Osteoblast (primary cell): ENCODE data around the gene CTDP1. TPM values are rescaled to one million over a fixed set of nuclear protein-coding genes. Genes with fewer than 3 reads are reported as not detected.
A peak's percentile ranks its signal among the peaks of the same experiment; 100 is the strongest.

Experiments used
- DNase-seq: peaks from one replicate; pipeline ENCODE4 v3.0.0; 2011; ENCODE audit warnings: low spot score, mixed read lengths; ENCODE audit not compliant: insufficient read length; ENCODE audit errors: missing footprints
- H2AFZ ChIP-seq: 2 replicates; pipeline ENCODE4 v1.6.0; 2011; ENCODE audit warnings: mild to moderate bottlenecking, low read length
- H3K27ac ChIP-seq: 2 replicates; pipeline ENCODE4 v1.5.1; 2011; ENCODE audit warnings: mild to moderate bottlenecking, low read depth, low read length, moderate library complexity
- H3K27me3 ChIP-seq: 2 replicates; pipeline ENCODE4 v1.6.0; 2012; ENCODE audit warnings: mild to moderate bottlenecking, control low read depth, inconsistent platforms, low read length, moderate library complexity; ENCODE audit not compliant: insufficient read depth
- H3K36me3 ChIP-seq: 2 replicates; pipeline ENCODE4 v1.5.1; 2011; ENCODE audit warnings: mild to moderate bottlenecking, low read length, control low read depth, moderate library complexity; ENCODE audit not compliant: insufficient read depth
- H3K4me1 ChIP-seq: 2 replicates; pipeline ENCODE4 v1.5.1; 2011; ENCODE audit warnings: mild to moderate bottlenecking, low read length, control low read depth, moderate library complexity; ENCODE audit not compliant: insufficient read depth
- H3K4me2 ChIP-seq: 2 replicates; pipeline ENCODE4 v1.6.0; 2011; ENCODE audit warnings: mild to moderate bottlenecking, low read length; ENCODE audit not compliant: insufficient read depth
- H3K4me3 ChIP-seq: fragments of 200-600 bp; sonication (generic); 3 replicates; pipeline ENCODE4 v1.5.1; 2012; ENCODE audit warnings: mild to moderate bottlenecking, low read length, inconsistent platforms; ENCODE audit not compliant: insufficient read depth
- H3K79me2 ChIP-seq: 2 replicates; pipeline ENCODE4 v1.6.0; 2012; ENCODE audit warnings: mild to moderate bottlenecking, low read length, control low read depth, inconsistent platforms; ENCODE audit not compliant: insufficient read depth
- H3K9me3 ChIP-seq: 2 replicates; pipeline ENCODE4 v1.5.1; 2011; ENCODE audit warnings: low read depth, low read length, control low read depth
- H4K20me1 ChIP-seq: 2 replicates; pipeline ENCODE4 v1.6.0; 2012; ENCODE audit warnings: mild to moderate bottlenecking, low read length, control low read depth; ENCODE audit not compliant: insufficient read depth
- CTCF ChIP-seq: IDR thresholded peaks from 2 replicates; pipeline ENCODE4 v1.5.1; 2011; ENCODE audit warnings: mild to moderate bottlenecking, low read depth, low read length, moderate library complexity; ENCODE audit errors: extremely low read depth
- total RNA-seq: library from RNA; depleted of rRNA; stranded (reverse); fragments of >200 nt; gene quantifications from 2 replicates; pipeline ENCODE4 v1.2.3, GENCODE V29; 2012

The CTDP1 gene
- total RNA-seq, 1 donor, result 26.8 TPM

- no peak overlapping the region for H3K4me3 ChIP-seq
- no peak overlapping the region for H3K4me2 ChIP-seq
- DNase-seq, result peak; percentile 58
- no peaks in the 10 kb centered on the region for H3K79me2 ChIP-seq
- peaks cover 4% of the 10 kb centered on the region for H3K27me3 ChIP-seq
- H3K4me1 ChIP-seq, result peaks cover 3% of the 10 kb centered on the region
- H4K20me1 ChIP-seq, result no peaks in the 10 kb centered on the region
- no peak overlapping the region for H3K27ac ChIP-seq
- TF ChIP-seq CTCF, result no peak
- H2AFZ ChIP-seq, result no peak overlapping the region
- no peaks in the 10 kb centered on the region for H3K36me3 ChIP-seq
- H3K9me3 ChIP-seq, result no peaks in the 10 kb centered on the region
These were observed 44.2 kb upstream of the CTDP1 start for GRCh38 chr18:79635427-79635726.

DNA sequence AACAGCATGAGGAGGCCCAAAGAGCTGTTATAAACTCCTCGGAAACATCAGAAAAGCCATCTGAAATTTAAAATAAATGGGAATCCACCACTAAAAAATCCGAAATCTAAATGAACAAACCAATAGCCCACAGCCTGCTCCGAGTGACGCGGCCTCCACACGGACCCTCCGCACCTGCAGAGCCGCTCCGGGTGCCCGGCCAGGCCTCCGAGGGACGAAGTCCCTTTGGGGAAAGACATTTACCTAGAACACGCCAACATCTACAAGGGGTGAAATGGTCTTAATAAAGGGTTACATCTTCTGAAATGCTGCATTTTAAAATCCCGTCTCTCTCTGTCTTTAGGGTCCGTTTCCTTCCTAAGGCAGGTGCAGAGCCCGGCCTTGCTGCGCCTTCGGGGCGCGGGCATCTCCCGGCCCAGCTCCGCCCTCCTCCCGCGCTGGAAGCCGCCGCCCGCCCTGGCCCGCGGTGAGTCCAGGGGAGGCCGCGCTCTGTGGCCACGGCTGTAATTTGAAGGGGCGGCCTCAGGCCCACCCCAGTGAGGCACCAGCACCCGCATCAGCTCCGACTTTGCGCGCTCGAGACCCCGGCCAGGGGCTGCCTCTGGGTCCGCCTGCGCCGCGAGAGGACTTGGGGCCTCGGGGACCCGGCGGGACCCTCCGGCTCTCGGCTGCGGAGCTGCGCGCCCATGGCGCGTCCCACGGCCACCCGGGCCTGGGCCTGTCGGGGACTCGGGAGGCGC is 42.3 kb upstream of the CTDP1 start:
- Histone ChIP-seq H2AFZ (no peak overlapping the region), H3K4me3 (no peak overlapping the region), H3K9me3 (no peaks in the 10 kb centered on the region), H3K79me2 (no peaks in the 10 kb centered on the region), H3K4me2 (no peak overlapping the region), H4K20me1 (no peaks in the 10 kb centered on the region), H3K27me3 (peaks cover 4% of the 10 kb centered on the region), H3K4me1 (peaks cover 3% of the 10 kb centered on the region), H3K27ac (no peak overlapping the region), H3K36me3 (no peaks in the 10 kb centered on the region)
- no peak for DNase-seq
- no peak for TF ChIP-seq CTCF

- Histone ChIP-seq H3K9me3 (no peaks in the 10 kb centered on the region), H3K4me2 (no peak overlapping the region), H4K20me1 (no peaks in the 10 kb centered on the region), H3K27ac (no peak overlapping the region), H3K4me1 (peaks cover 3% of the 10 kb centered on the region), H2AFZ (no peak overlapping the region), H3K4me3 (no peak overlapping the region), H3K27me3 (peaks cover 4% of the 10 kb centered on the region), H3K79me2 (no peaks in the 10 kb centered on the region), H3K36me3 (no peaks in the 10 kb centered on the region)
- no peak for TF ChIP-seq CTCF
- DNase-seq, result peak; percentile 87
These were observed 41.4 kb upstream of the CTDP1 start for GRCh38 chr18:79637921-79638909.
